Prostate gland (tissue), 2 donors: ENCODE data around the gene RFX6. TPM values are rescaled to one million over a fixed set of nuclear protein-coding genes. Genes with fewer than 3 reads are reported as not detected.
A peak's percentile ranks its signal among the peaks of the same experiment; 100 is the strongest.

Experiments
- DNase-seq: peaks from one replicate; pipeline ENCODE4 v3.0.0-alpha.2; 2019; ENCODE audit warnings: low spot score
- H3K27ac ChIP-seq, 2 donors: fragments of 200-600 bp; sonication (generic); 2 replicates each; pipeline ENCODE4 v1.5.1; 2017 to 2019
- H3K27me3 ChIP-seq: fragments of 200-600 bp; sonication (generic); replicated peaks from 2 replicates; pipeline ENCODE4 v1.5.1; 2019; ENCODE audit not compliant: insufficient read depth
- H3K36me3 ChIP-seq, 2 donors: fragments of 200-600 bp; sonication (generic); 1 replicate in 1 of 2; 2 replicates in 1 of 2; pipeline versions ENCODE4 v1.5.1 to v1.8.1; 2017 to 2019
- H3K4me1 ChIP-seq: fragments of 200-600 bp; sonication (generic); replicated peaks from 2 replicates; pipeline ENCODE4 v1.5.1; 2019
- H3K4me3 ChIP-seq, 2 donors: fragments of 200-600 bp; sonication (generic); 2 replicates each; pipeline ENCODE4 v1.5.1; 2017 to 2019
- H3K9me3 ChIP-seq: fragments of 200-600 bp; sonication (generic); 2 replicates; pipeline ENCODE4 v1.5.1; 2017
- CTCF ChIP-seq, 4 experiments: fragments of 200-600 bp in 2 of 4; fragments of 450-650 bp in 2 of 4; sonication (generic) in 2 of 4; IDR thresholded peaks; 1 replicate in 3 of 4; 2 replicates in 1 of 4; pipeline ENCODE4 v1.5.1; 2016 to 2019; ENCODE audit warnings: antibody characterized with exemption in 4 of 4, mild to moderate bottlenecking in 2 of 4, moderate library complexity in 2 of 4
- POLR2A ChIP-seq: fragments of 450-650 bp; IDR thresholded peaks from one replicate; pipeline ENCODE4 v1.6.1; 2016; ENCODE audit warnings: antibody characterized with exemption, mild to moderate bottlenecking
- POLR2AphosphoS5 ChIP-seq: sonication (generic); formaldehyde crosslinking; IDR thresholded peaks from one replicate; pipeline ENCODE4 v1.6.1; 2017; ENCODE audit warnings: antibody characterized with exemption
- WGBS: methylation state at CpG from one replicate; pipeline ENCODE4 v1.1.5; 2018; 5-methylcytosine and 5-hydroxymethylcytosine counted together
- intact Hi-C: fragments of 100-400 bp; cut with DNase I; formaldehyde crosslinking; loops from one replicate; pipeline ENCODE4 v1.14.2; 2022
- total RNA-seq, 2 donors: library from RNA; depleted of rRNA; stranded (reverse); fragments of >200 nt; gene quantifications; one replicate each; pipeline ENCODE4 v1.1.0, GENCODE V29; 2016

The RFX6 gene
- total RNA-seq, 2 donors from 2014 or later, result 0.74 TPM; not detected in 1

GRCh38 chr6:116894669-116895068 is 17.6 kb downstream of the RFX6 start:
- no peaks in the 10 kb centered on the region for H3K27me3 ChIP-seq
- no peaks in the 10 kb centered on the region for H3K36me3 ChIP-seq
- TF ChIP-seq POLR2A (no peak), POLR2AphosphoS5 (no peak), CTCF (IDR thresholded peaks at IDR 0.05) (no peak)
- DNase-seq, result no peak
- no peak overlapping the region for H3K27ac ChIP-seq
- intact Hi-C loops, result no loop called here
- WGBS, result 55% methylated on average over 1 of the region's 1 CpG
- no peaks in the 10 kb centered on the region for H3K9me3 ChIP-seq
- H3K4me1 ChIP-seq, result no peaks in the 10 kb centered on the region
- H3K4me3 ChIP-seq, result no peak overlapping the region

GRCh38 chr6:116895935-116896334 is 18.9 kb downstream of the RFX6 start:
- DNase-seq, result no peak
- intact Hi-C loops, result no loop called here
- WGBS, result 35% methylated on average over 2 of the region's 2 CpGs
- Histone ChIP-seq H3K4me3 (no peak overlapping the region), H3K36me3 (no peaks in the 10 kb centered on the region), H3K4me1 (no peaks in the 10 kb centered on the region), H3K27me3 (no peaks in the 10 kb centered on the region), H3K27ac (no peak overlapping the region), H3K9me3 (no peaks in the 10 kb centered on the region)
- TF ChIP-seq POLR2A, result no peak

- H3K4me1 ChIP-seq, result no peaks in the 10 kb centered on the region
- H3K27ac ChIP-seq, result no peak overlapping the region
- no peaks in the 10 kb centered on the region for H3K27me3 ChIP-seq
- no peak for DNase-seq
- WGBS, result 19% methylated on average over 3 of the region's 3 CpGs
- no peaks in the 10 kb centered on the region for H3K9me3 ChIP-seq
- no peaks in the 10 kb centered on the region for H3K36me3 ChIP-seq
- TF ChIP-seq CTCF (IDR thresholded peaks at IDR 0.05), result no peak
- TF ChIP-seq POLR2AphosphoS5, result peak; percentile 35
- TF ChIP-seq POLR2A, result no peak
- intact Hi-C loops, result no loop called here
- H3K4me3 ChIP-seq, result no peak overlapping the region
Observed at GRCh38 chr6:116902634-116903033, 25.6 kb downstream of the RFX6 start.

GRCh38 chr6:116922853-116923548 is 46.0 kb downstream of the RFX6 start:
- Histone ChIP-seq H3K4me1 (no peaks in the 10 kb centered on the region), H3K4me3 (no peak overlapping the region), H3K9me3 (no peaks in the 10 kb centered on the region), H3K36me3 (no peaks in the 10 kb centered on the region), H3K27ac (peak overlapping the region in 1 of 2 donors; percentile 1), H3K27me3 (no peaks in the 10 kb centered on the region)
- 20% methylated on average over 4 of the region's 4 CpGs for WGBS
- TF ChIP-seq POLR2AphosphoS5 (peak; percentile 81), CTCF (IDR thresholded peaks at IDR 0.05) (no peak), POLR2A (no peak)
- DNase-seq, result no peak
- intact Hi-C loops, result no loop called here

- H3K4me1 ChIP-seq, result no peaks in the 10 kb centered on the region
- H3K27me3 ChIP-seq, result no peaks in the 10 kb centered on the region
- no peak overlapping the region for H3K4me3 ChIP-seq
- 17% methylated on average over 2 of the region's 2 CpGs for WGBS
- no peak for DNase-seq
- intact Hi-C loops, result no loop called here
- no peaks in the 10 kb centered on the region for H3K36me3 ChIP-seq
- H3K27ac ChIP-seq, result no peak overlapping the region
- TF ChIP-seq CTCF (IDR thresholded peaks at IDR 0.05) (no peak), POLR2A (no peak), POLR2AphosphoS5 (no peak)
- no peaks in the 10 kb centered on the region for H3K9me3 ChIP-seq
Observed at GRCh38 chr6:116924245-116924644, 47.2 kb downstream of the RFX6 start.
